ENCODE results near the gene RBMS3.
"Not testable (repeated sequence)": the region's sequence is repeated elsewhere in the genome, so short reads cannot be mapped to it uniquely, and the experiment has no call there.

The RBMS3 gene

GRCh38 chr3:30026851-30027250, 746.0 kb downstream of the RBMS3 start:
- no peaks in the 10 kb centered on the region for H3K4me1 ChIP-seq (ENCODE audit: control insufficient read depth, insufficient read depth, low read length)
- no peaks in the 10 kb centered on the region for H3K27me3 ChIP-seq (ENCODE audit: control insufficient read depth, insufficient read depth, low read length)
- no peaks in the 10 kb centered on the region for H3K36me3 ChIP-seq (ENCODE audit: control insufficient read depth, insufficient read depth, low read length)
- H3K9ac ChIP-seq (ENCODE audit: low read depth, low read length) = no peak overlapping the region
- no peaks in the 10 kb centered on the region for H3K9me3 ChIP-seq (ENCODE audit: control insufficient read depth, insufficient read depth, low read length)
- no peak overlapping the region for H3K4me3 ChIP-seq (ENCODE audit: low read depth, low read length)

- Histone ChIP-seq H3K9me3 (ENCODE audit: control insufficient read depth, insufficient read depth, low read length) (no peaks in the 10 kb centered on the region), H3K9ac (ENCODE audit: low read depth, low read length) (no peak overlapping the region), H3K27me3 (ENCODE audit: control insufficient read depth, insufficient read depth, low read length) (no peaks in the 10 kb centered on the region), H3K4me3 (ENCODE audit: low read depth, low read length) (no peak overlapping the region), H3K4me1 (ENCODE audit: control insufficient read depth, insufficient read depth, low read length) (no peaks in the 10 kb centered on the region), H3K36me3 (ENCODE audit: control insufficient read depth, insufficient read depth, low read length) (no peaks in the 10 kb centered on the region)
Observed at GRCh38 chr3:30034246-30034991, 753.5 kb downstream of the RBMS3 start.

GRCh38 chr3:30035935-30036567, 755.2 kb downstream of the RBMS3 start:
- Histone ChIP-seq H3K9me3 (ENCODE audit: control insufficient read depth, insufficient read depth, low read length) (no peaks in the 10 kb centered on the region), H3K36me3 (ENCODE audit: control insufficient read depth, insufficient read depth, low read length) (no peaks in the 10 kb centered on the region), H3K9ac (ENCODE audit: low read depth, low read length) (no peak overlapping the region), H3K4me1 (ENCODE audit: control insufficient read depth, insufficient read depth, low read length) (no peaks in the 10 kb centered on the region), H3K27me3 (ENCODE audit: control insufficient read depth, insufficient read depth, low read length) (no peaks in the 10 kb centered on the region), H3K4me3 (ENCODE audit: low read depth, low read length) (no peak overlapping the region)

- no peak overlapping the region for H3K9ac ChIP-seq (ENCODE audit: low read depth, low read length)
- no peaks in the 10 kb centered on the region for H3K27me3 ChIP-seq (ENCODE audit: control insufficient read depth, insufficient read depth, low read length)
- H3K9me3 ChIP-seq (ENCODE audit: control insufficient read depth, insufficient read depth, low read length) = no peaks in the 10 kb centered on the region
- no peaks in the 10 kb centered on the region for H3K36me3 ChIP-seq (ENCODE audit: control insufficient read depth, insufficient read depth, low read length)
- H3K4me3 ChIP-seq (ENCODE audit: low read depth, low read length) = no peak overlapping the region
- peaks cover 13% of the 10 kb centered on the region for H3K4me1 ChIP-seq (ENCODE audit: control insufficient read depth, insufficient read depth, low read length)
Observed at GRCh38 chr3:30040126-30040525, 759.3 kb downstream of the RBMS3 start.

GRCh38 chr3:30041481-30041880, 760.6 kb downstream of the RBMS3 start:
- peaks cover 13% of the 10 kb centered on the region for H3K4me1 ChIP-seq (ENCODE audit: control insufficient read depth, insufficient read depth, low read length)
- H3K36me3 ChIP-seq (ENCODE audit: control insufficient read depth, insufficient read depth, low read length); H3K9ac ChIP-seq (ENCODE audit: low read depth, low read length); H3K27me3 ChIP-seq (ENCODE audit: control insufficient read depth, insufficient read depth, low read length); H3K4me3 ChIP-seq (ENCODE audit: low read depth, low read length); H3K9me3 ChIP-seq (ENCODE audit: control insufficient read depth, insufficient read depth, low read length): not testable (repeated sequence)

- no peaks in the 10 kb centered on the region for H3K9me3 ChIP-seq (ENCODE audit: control insufficient read depth, insufficient read depth, low read length)
- H3K4me3 ChIP-seq (ENCODE audit: low read depth, low read length) = no peak overlapping the region
- H3K27me3 ChIP-seq (ENCODE audit: control insufficient read depth, insufficient read depth, low read length) = no peaks in the 10 kb centered on the region
- no peak overlapping the region for H3K9ac ChIP-seq (ENCODE audit: low read depth, low read length)
- H3K36me3 ChIP-seq (ENCODE audit: control insufficient read depth, insufficient read depth, low read length) = no peaks in the 10 kb centered on the region
- H3K4me1 ChIP-seq (ENCODE audit: control insufficient read depth, insufficient read depth, low read length) = peaks cover 13% of the 10 kb centered on the region
Observed at GRCh38 chr3:30042274-30042859, 761.5 kb downstream of the RBMS3 start.

- H3K4me3 ChIP-seq (ENCODE audit: low read depth, low read length) = no peak overlapping the region
- no peaks in the 10 kb centered on the region for H3K27me3 ChIP-seq (ENCODE audit: control insufficient read depth, insufficient read depth, low read length)
- H3K36me3 ChIP-seq (ENCODE audit: control insufficient read depth, insufficient read depth, low read length) = no peaks in the 10 kb centered on the region
- H3K9me3 ChIP-seq (ENCODE audit: control insufficient read depth, insufficient read depth, low read length) = no peaks in the 10 kb centered on the region
- H3K4me1 ChIP-seq (ENCODE audit: control insufficient read depth, insufficient read depth, low read length) = peaks cover 13% of the 10 kb centered on the region
- no peak overlapping the region for H3K9ac ChIP-seq (ENCODE audit: low read depth, low read length)
Observed at GRCh38 chr3:30042916-30043555, 762.2 kb downstream of the RBMS3 start.

- Histone ChIP-seq H3K9me3 (ENCODE audit: control insufficient read depth, insufficient read depth, low read length) (no peaks in the 10 kb centered on the region), H3K4me3 (ENCODE audit: low read depth, low read length) (no peak overlapping the region)
Observed at GRCh38 chr3:30044515-30044914, 763.6 kb downstream of the RBMS3 start.

GRCh38 chr3:30048431-30048830, 767.6 kb downstream of the RBMS3 start:
- H3K4me3 ChIP-seq (ENCODE audit: low read depth, low read length) = no peak overlapping the region
- no peaks in the 10 kb centered on the region for H3K27me3 ChIP-seq (ENCODE audit: control insufficient read depth, insufficient read depth, low read length)
- H3K36me3 ChIP-seq (ENCODE audit: control insufficient read depth, insufficient read depth, low read length) = no peaks in the 10 kb centered on the region
- H3K9me3 ChIP-seq (ENCODE audit: control insufficient read depth, insufficient read depth, low read length) = no peaks in the 10 kb centered on the region
- H3K9ac ChIP-seq (ENCODE audit: low read depth, low read length) = no peak overlapping the region
- H3K4me1 ChIP-seq (ENCODE audit: control insufficient read depth, insufficient read depth, low read length) = peaks cover 8% of the 10 kb centered on the region

More at GRCh38 chr3:30044515-30044914, 763.6 kb downstream of the RBMS3 start:
- Histone ChIP-seq H3K36me3 (ENCODE audit: control insufficient read depth, insufficient read depth, low read length) (no peaks in the 10 kb centered on the region), H3K27me3 (ENCODE audit: control insufficient read depth, insufficient read depth, low read length) (no peaks in the 10 kb centered on the region), H3K9ac (ENCODE audit: low read depth, low read length) (no peak overlapping the region), H3K4me1 (ENCODE audit: control insufficient read depth, insufficient read depth, low read length) (peaks cover 13% of the 10 kb centered on the region)

- H3K9me3 ChIP-seq (ENCODE audit: control insufficient read depth, insufficient read depth, low read length); H3K27me3 ChIP-seq (ENCODE audit: control insufficient read depth, insufficient read depth, low read length); H3K36me3 ChIP-seq (ENCODE audit: control insufficient read depth, insufficient read depth, low read length); H3K4me1 ChIP-seq (ENCODE audit: control insufficient read depth, insufficient read depth, low read length); H3K4me3 ChIP-seq (ENCODE audit: low read depth, low read length); H3K9ac ChIP-seq (ENCODE audit: low read depth, low read length): not testable (repeated sequence)
Observed at GRCh38 chr3:30050116-30050515, 769.2 kb downstream of the RBMS3 start.

GRCh38 chr3:30059240-30059639, 778.4 kb downstream of the RBMS3 start:
- H3K27me3 ChIP-seq (ENCODE audit: control insufficient read depth, insufficient read depth, low read length) = no peaks in the 10 kb centered on the region
- no peaks in the 10 kb centered on the region for H3K36me3 ChIP-seq (ENCODE audit: control insufficient read depth, insufficient read depth, low read length)
- no peak overlapping the region for H3K4me3 ChIP-seq (ENCODE audit: low read depth, low read length)
- no peaks in the 10 kb centered on the region for H3K9me3 ChIP-seq (ENCODE audit: control insufficient read depth, insufficient read depth, low read length)
- peaks cover 10% of the 10 kb centered on the region for H3K4me1 ChIP-seq (ENCODE audit: control insufficient read depth, insufficient read depth, low read length)
- H3K9ac ChIP-seq (ENCODE audit: low read depth, low read length) = no peak overlapping the region

Measured in iPS-15b (cell line).